Fibroblast of the aortic adventitia (primary cell): ENCODE results near the gene IL17RC. TPM values are rescaled to one million over a fixed set of nuclear protein-coding genes. Genes with fewer than 3 reads are reported as not detected.
A peak's percentile ranks its signal among the peaks of the same experiment; 100 is the strongest.

ENCODE experiments used
- DNase-seq: peaks from one replicate; pipeline ENCODE4 v3.0.0-alpha.2; 2010; ENCODE audit warnings: low read depth
- H3K4me3 ChIP-seq: 2 replicates; pipeline ENCODE4 v1.5.1; 2011; ENCODE audit warnings: low read depth, mild to moderate bottlenecking, control low read depth, low read length, moderate library complexity
- CTCF ChIP-seq: IDR thresholded peaks from 2 replicates; pipeline ENCODE4 v1.5.1; 2011; ENCODE audit warnings: mild to moderate bottlenecking, low read length, control low read depth, inconsistent platforms; ENCODE audit not compliant: insufficient read depth
- total RNA-seq: library from RNA; depleted of rRNA; stranded (reverse); fragments of >200 nt; gene quantifications from 2 replicates; pipeline ENCODE4 v1.2.3, GENCODE V29; 2012; ENCODE audit warnings: low replicate concordance

IL17RC gene
- total RNA-seq, 1 donor: 52.2 TPM

- TF ChIP-seq CTCF: no peak
- no peak for DNase-seq
- H3K4me3 ChIP-seq: no peak overlapping the region
Observed at GRCh38 chr3:9940746-9941145, 23.8 kb downstream of the IL17RC start.

DNA sequence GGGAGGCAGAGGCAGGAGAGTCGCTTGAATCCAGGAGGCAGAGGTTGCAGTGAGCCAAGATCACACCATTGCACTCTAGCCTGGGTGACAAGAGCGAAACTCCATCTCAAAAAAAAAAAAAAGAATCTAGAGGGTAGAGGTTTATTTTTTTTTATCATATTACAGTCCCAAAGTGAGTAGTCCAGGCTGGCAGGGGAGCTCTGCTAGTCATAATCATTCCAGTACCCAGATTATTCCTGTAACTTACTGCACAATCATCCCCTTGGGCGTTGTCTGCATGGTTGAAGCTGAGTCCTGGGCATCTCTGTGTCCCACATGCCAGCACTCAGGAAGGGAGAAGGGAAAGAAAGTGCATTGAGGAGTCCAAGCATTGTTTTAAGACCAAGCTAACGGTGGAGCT lies 25.3 kb downstream of the IL17RC start:
- H3K4me3 ChIP-seq: no peak overlapping the region
- DNase-seq: no peak
- no peak for TF ChIP-seq CTCF

GRCh38 chr3:9942934-9943690 lies 26.2 kb downstream of the IL17RC start:
- H3K4me3 ChIP-seq: no peak overlapping the region
- TF ChIP-seq CTCF: no peak
- no peak for DNase-seq

- no peak for DNase-seq
- H3K4me3 ChIP-seq: no peak overlapping the region
- TF ChIP-seq CTCF: no peak
Observed at GRCh38 chr3:9944271-9944670, 27.4 kb downstream of the IL17RC start.

GRCh38 chr3:9945358-9945757 lies 28.5 kb downstream of the IL17RC start:
- no peak for TF ChIP-seq CTCF
- no peak overlapping the region for H3K4me3 ChIP-seq
- DNase-seq: no peak

DNA sequence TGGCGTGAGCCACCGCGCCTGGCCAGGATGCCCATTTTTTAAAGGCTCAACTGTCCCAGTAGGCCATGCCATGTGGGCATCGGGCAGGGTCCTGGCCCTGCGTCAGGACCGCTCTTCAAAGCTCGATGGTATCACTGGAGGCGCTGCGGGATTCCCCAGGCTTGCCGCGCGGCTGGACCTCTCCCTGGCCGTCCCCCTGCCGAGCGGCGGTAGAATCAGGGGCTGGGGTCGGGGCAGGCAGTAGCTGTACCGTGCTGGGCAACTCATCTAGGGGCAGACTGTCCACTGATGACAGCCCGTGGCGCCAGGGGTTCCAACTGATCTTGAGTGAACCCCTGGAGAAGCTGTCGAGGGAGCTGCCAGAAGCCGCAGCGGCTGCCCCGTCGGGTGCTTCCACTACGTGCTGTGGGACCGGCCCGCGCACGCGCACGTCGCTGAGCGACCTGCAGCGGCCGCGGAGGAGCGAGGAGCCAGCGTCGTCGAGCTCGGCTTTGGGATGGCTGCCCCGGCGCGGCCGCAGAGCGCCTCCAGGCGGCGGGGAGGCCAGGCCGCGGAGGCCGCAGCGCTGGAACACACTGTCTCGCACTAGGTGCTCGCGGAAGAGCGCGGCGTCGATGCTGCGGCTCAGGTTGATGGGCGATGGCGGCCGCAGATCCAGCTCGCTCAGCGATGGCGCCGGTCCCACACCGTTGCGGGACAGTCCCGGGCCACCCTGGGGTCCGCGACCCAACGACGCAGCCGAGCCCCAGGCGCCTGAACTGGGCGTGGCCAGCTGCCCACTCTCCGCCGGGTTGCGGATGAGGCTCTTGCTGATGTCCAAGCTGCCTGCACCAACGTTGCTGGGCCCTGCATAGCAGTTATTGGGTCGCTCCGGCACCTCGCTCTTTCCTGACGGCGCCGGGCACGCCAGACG lies 29.5 kb downstream of the IL17RC start:
- DNase-seq: peak; percentile 83
- peak; percentile 51 for TF ChIP-seq CTCF
- peak overlapping the region; percentile 72 for H3K4me3 ChIP-seq
